Measurements from ENCODE around the gene CTSA. TPM values are rescaled to one million over a fixed set of nuclear protein-coding genes. Genes with fewer than 3 reads are reported as not detected.
A peak's percentile ranks its signal among the peaks of the same experiment; 100 is the strongest.

CTSA gene
- total and polyA plus RNA-seq, 9 of the 15 experiments (the other 6 are each of a cell fraction or from before 2014, with no cell fraction given) = 8.8 to 61.7 (median 28.3) TPM

DNA sequence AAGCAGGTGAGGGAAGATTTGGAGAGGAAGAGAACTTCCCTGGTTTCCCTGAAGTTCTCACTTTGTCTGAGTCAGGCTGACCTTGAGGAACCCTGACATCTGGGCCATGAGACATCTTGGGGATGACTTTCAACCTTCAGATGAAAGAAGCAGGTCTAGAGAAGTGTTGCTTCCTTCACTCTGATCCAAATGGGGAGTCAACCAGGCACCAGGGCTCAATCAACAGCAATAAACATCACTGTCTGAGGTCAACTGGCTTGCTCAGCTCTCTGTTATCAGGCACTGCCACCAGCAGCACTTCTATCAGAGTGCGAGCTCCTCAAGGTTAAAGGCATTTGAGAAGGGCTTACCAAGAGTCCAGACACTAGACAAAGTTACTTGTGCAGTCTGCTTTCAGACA is 40.2 kb upstream of the CTSA start (continued):
- no peak for TF ChIP-seq PRPF4 (IDR thresholded peaks at IDR 0.05; ENCODE audit: insufficient read depth, low read depth, low read length, poor library complexity, severe bottlenecking)
- no peak for TF ChIP-seq RAD51 (IDR thresholded peaks at IDR 0.05; ENCODE audit: borderline replicate concordance, low read depth)
- no peak for TF ChIP-seq RBM15 (IDR thresholded peaks at IDR 0.05; ENCODE audit: insufficient read depth, low read length)
- TF ChIP-seq, protein P1, sequence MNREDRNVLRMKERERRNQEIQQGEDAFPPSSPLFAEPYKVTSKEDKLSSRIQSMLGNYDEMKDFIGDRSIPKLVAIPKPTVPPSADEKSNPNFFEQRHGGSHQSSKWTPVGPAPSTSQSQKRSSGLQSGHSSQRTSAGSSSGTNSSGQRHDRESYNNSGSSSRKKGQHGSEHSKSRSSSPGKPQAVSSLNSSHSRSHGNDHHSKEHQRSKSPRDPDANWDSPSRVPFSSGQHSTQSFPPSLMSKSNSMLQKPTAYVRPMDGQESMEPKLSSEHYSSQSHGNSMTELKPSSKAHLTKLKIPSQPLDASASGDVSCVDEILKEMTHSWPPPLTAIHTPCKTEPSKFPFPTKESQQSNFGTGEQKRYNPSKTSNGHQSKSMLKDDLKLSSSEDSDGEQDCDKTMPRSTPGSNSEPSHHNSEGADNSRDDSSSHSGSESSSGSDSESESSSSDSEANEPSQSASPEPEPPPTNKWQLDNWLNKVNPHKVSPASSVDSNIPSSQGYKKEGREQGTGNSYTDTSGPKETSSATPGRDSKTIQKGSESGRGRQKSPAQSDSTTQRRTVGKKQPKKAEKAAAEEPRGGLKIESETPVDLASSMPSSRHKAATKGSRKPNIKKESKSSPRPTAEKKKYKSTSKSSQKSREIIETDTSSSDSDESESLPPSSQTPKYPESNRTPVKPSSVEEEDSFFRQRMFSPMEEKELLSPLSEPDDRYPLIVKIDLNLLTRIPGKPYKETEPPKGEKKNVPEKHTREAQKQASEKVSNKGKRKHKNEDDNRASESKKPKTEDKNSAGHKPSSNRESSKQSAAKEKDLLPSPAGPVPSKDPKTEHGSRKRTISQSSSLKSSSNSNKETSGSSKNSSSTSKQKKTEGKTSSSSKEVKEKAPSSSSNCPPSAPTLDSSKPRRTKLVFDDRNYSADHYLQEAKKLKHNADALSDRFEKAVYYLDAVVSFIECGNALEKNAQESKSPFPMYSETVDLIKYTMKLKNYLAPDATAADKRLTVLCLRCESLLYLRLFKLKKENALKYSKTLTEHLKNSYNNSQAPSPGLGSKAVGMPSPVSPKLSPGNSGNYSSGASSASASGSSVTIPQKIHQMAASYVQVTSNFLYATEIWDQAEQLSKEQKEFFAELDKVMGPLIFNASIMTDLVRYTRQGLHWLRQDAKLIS (CRISPR knock-in tag; IDR thresholded peaks at IDR 0.05) = no peak
- TF ChIP-seq, protein P2, sequence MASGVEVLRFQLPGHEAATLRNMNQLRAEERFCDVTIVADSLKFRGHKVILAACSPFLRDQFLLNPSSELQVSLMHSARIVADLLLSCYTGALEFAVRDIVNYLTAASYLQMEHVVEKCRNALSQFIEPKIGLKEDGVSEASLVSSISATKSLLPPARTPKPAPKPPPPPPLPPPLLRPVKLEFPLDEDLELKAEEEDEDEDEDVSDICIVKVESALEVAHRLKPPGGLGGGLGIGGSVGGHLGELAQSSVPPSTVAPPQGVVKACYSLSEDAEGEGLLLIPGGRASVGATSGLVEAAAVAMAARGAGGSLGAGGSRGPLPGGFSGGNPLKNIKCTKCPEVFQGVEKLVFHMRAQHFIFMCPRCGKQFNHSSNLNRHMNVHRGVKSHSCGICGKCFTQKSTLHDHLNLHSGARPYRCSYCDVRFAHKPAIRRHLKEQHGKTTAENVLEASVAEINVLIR (CRISPR knock-in tag; IDR thresholded peaks at IDR 0.05) = no peak
- no peak for TF ChIP-seq NFE2L1 (tag; IDR thresholded peaks at IDR 0.05; ENCODE audit: borderline replicate concordance, low read depth)
- TF ChIP-seq, protein P3, sequence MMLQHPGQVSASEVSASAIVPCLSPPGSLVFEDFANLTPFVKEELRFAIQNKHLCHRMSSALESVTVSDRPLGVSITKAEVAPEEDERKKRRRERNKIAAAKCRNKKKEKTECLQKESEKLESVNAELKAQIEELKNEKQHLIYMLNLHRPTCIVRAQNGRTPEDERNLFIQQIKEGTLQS (IDR thresholded peaks at IDR 0.05) = no peak
- TF ChIP-seq, protein P3 (CRISPR knock-in tag; conservative IDR thresholded peaks at IDR 0.05) = no peak
- TF ChIP-seq ZNF384 (IDR thresholded peaks at IDR 0.05; ENCODE audit: low read depth, low read length) = no peak
- no peak for TF ChIP-seq POU5F1 (IDR thresholded peaks at IDR 0.05; ENCODE audit: borderline replicate concordance, low read depth, low read length, partially characterized antibody)
- no peak for TF ChIP-seq GTF2E2 (tag; IDR thresholded peaks at IDR 0.05)
- TF ChIP-seq, protein P4, sequence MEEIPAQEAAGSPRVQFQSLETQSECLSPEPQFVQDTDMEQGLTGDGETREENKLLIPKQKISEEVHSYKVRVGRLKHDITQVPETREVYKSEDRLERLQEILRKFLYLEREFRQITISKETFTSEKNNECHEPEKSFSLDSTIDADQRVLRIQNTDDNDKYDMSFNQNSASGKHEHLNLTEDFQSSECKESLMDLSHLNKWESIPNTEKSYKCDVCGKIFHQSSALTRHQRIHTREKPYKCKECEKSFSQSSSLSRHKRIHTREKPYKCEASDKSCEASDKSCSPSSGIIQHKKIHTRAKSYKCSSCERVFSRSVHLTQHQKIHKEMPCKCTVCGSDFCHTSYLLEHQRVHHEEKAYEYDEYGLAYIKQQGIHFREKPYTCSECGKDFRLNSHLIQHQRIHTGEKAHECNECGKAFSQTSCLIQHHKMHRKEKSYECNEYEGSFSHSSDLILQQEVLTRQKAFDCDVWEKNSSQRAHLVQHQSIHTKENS (CRISPR knock-in tag; IDR thresholded peaks at IDR 0.05) = no peak
- TF ChIP-seq, protein P5, sequence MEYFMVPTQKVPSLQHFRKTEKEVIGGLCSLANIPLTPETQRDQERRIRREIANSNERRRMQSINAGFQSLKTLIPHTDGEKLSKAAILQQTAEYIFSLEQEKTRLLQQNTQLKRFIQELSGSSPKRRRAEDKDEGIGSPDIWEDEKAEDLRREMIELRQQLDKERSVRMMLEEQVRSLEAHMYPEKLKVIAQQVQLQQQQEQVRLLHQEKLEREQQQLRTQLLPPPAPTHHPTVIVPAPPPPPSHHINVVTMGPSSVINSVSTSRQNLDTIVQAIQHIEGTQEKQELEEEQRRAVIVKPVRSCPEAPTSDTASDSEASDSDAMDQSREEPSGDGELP (CRISPR knock-in tag; IDR thresholded peaks at IDR 0.05; ENCODE audit: borderline replicate concordance) = peak; percentile 53; the same call in 1 of the 2 replicates
- TF ChIP-seq, protein P6, sequence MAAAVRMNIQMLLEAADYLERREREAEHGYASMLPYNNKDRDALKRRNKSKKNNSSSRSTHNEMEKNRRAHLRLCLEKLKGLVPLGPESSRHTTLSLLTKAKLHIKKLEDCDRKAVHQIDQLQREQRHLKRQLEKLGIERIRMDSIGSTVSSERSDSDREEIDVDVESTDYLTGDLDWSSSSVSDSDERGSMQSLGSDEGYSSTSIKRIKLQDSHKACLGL (CRISPR knock-in tag; IDR thresholded peaks at IDR 0.05; ENCODE audit: borderline replicate concordance, poor library complexity, severe bottlenecking) = no peak
- TF ChIP-seq ZFP1 (CRISPR knock-in tag; IDR thresholded peaks at IDR 0.05) = no peak
- TF ChIP-seq TRIM28 (IDR thresholded peaks at IDR 0.05) = peak; percentile 32; the same call in 1 of the 2 replicates
- TF ChIP-seq RBM17 (IDR thresholded peaks at IDR 0.05; ENCODE audit: borderline replicate concordance, low read depth, low read length) = no peak

All from K562 (cell line).